Epithelial cell of proximal tubule (primary cell): ENCODE measurements around the gene THOP1. TPM values are rescaled to one million over a fixed set of nuclear protein-coding genes. Genes with fewer than 3 reads are reported as not detected.
A peak's percentile ranks its signal among the peaks of the same experiment; 100 is the strongest.

Experiments
- DNase-seq: peaks from one replicate; pipeline ENCODE4 v3.0.0-alpha.2; 2011; ENCODE audit warnings: low read depth
- H3K4me3 ChIP-seq: 2 replicates; pipeline ENCODE4 v1.5.1; 2011; ENCODE audit warnings: low read depth, mild to moderate bottlenecking, low read length
- CTCF ChIP-seq: conservative IDR thresholded peaks from 2 replicates; pipeline ENCODE4 v1.5.1; 2012; ENCODE audit warnings: low read depth, mild to moderate bottlenecking, low read length
- total RNA-seq: library from RNA; depleted of rRNA; stranded (reverse); fragments of >200 nt; gene quantifications from 2 replicates; pipeline ENCODE4 v1.2.3, GENCODE V29; 2015

Gene THOP1
- total RNA-seq, 1 donor from 2014 or later = 148 TPM

GRCh38 chr19:2819540-2820111 is 34.3 kb downstream of the THOP1 start, which contains the start of gene ZNF554:
ZNF554 (plus strand) TSS chr19:2819868; CDS start chr19:2820072, 204 bp downstream.
- DNase-seq = peak; percentile 48
- peak within 1 kb of the TSS; percentile 87 for H3K4me3 ChIP-seq
- peak; percentile 84 for TF ChIP-seq CTCF

- no peak for TF ChIP-seq CTCF
Measured at GRCh38 chr19:2820112-2820702, 34.9 kb downstream of the THOP1 start.

GRCh38 chr19:2822846-2823245 is 37.5 kb downstream of the THOP1 start:
- DNase-seq = no peak
- TF ChIP-seq CTCF = no peak
- H3K4me3 ChIP-seq = no peak overlapping the region

More at GRCh38 chr19:2820112-2820702, 34.9 kb downstream of the THOP1 start:
- no peak for DNase-seq
- peak overlapping the region; percentile 87 for H3K4me3 ChIP-seq

- no peak overlapping the region for H3K4me3 ChIP-seq
- TF ChIP-seq CTCF = no peak
- no peak for DNase-seq
Measured at GRCh38 chr19:2823646-2824045, 38.3 kb downstream of the THOP1 start.

GRCh38 chr19:2824129-2824528 is 38.8 kb downstream of the THOP1 start:
- no peak overlapping the region for H3K4me3 ChIP-seq
- no peak for DNase-seq
- no peak for TF ChIP-seq CTCF

GRCh38 chr19:2827022-2827421 is 41.7 kb downstream of the THOP1 start:
- TF ChIP-seq CTCF = no peak
- no peak for DNase-seq
- no peak overlapping the region for H3K4me3 ChIP-seq
